CD4-positive, alpha-beta T cell treated with Interleukin-2 at 100 ng/mL for 4 hours (primary cell): ENCODE measurements around the gene LCN2.
"Not testable (repeated sequence)": the region's sequence is repeated elsewhere in the genome, so short reads cannot be mapped to it uniquely, and the experiment has no call there.

Experiments
- DNase-seq: peaks from one replicate; pipeline ENCODE4 v3.0.0-alpha.2; 2020; ENCODE audit warnings: low spot score

The LCN2 gene

DNA sequence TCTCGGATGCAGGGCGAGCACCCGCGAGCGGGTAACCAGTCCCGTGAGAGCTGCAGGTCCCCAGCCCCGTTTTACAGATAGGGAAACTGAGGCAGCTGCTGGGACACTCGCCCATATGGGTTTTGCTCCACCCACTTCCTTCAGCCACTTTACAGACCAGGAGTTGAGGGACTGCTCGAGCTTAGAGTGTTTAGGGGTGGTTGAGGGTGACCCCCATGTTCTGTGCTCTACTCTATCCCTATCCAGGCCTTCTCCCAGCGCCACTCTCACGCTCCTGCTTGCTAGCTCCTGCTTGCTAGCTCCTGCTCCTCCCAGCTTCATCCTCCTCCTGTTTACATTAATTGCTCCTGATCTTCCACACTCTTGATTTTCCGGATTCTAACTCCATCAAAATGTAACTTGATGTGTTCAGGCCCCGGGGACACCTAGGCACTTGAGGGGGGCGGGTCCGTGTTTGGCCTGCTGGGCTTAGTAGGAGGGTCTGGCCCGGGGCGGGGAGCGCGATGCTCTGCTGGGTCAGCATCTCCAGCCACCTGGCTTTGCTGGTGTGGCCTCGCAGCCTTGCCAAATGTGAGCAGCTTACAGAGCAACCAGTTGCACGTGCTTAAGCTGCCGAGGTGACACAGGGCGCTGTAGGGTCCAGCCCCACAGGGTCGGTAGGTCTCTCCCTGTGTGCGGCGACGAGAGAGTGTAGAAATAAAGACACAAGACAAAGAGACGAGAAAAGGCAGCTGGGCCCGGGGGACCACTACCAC, 20.2 kb upstream of the LCN2 start:
- DNase-seq = no peak

- DNase-seq = peak; percentile 61
Observed at GRCh38 chr9:128129976-128130590, 19.2 kb upstream of the LCN2 start.

DNA sequence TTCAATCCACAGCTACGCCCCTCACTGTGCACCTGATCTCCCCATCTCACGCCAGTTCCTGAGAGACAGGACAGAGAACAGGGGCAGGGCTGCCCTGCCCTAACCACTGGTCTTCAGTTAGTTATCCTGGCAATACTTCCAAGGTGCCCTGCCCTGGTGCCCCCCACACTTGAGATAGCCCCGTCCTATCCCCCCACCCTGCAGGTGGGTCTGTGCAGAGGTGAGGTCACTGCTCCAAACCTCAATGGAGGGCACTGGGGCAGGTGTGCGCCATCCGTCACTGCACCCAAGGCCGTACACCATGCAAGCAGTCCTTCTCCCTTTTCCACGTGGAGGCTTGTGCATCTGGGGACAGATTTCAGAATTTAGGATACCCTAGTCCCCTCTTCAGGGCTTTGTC, 18.6 kb upstream of the LCN2 start:
- DNase-seq = not testable (repeated sequence)

DNA sequence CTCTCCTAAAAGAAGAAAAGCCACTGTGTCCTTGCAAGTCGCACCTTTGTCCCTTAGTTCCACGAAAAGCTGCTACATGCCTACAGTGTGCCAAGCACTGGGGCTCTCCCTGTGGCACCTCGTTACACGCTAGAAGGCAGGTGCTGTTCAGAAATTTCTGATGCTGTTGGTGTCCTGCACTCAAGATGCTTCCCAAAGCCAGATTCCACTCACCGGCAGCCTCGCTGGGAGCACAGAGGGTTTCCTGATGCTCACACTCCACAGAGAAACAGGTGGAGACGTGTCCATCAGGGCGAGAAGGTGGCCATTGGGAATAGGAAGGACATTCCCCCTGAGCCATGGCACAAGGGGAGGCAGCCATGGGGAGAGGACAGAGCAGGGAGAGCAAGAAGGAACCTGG, 17.9 kb upstream of the LCN2 start:
- DNase-seq = not testable (repeated sequence)

DNA sequence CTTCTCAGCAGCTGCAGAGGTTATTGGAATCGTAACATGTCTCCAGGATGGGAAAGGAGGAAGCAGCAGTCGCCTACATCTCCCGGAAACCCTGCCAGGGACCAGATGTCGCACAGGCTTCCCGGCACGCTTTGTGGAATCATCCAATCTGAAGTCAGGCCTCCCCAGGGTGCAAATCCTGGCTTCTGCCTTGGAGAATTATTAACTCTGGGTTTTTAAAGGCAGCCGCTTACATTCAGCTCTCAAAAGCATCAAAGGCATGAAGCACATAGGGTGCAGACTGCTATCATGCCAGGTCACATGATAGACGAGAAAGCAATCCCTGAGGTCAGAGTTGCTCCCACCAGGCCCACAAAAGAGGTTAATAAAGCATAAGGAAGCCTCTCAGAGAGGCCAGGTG, 17.1 kb upstream of the LCN2 start:
- not testable (repeated sequence) for DNase-seq

GRCh38 chr9:128135561-128135960, 13.7 kb upstream of the LCN2 start:
- not testable (repeated sequence) for DNase-seq

DNA sequence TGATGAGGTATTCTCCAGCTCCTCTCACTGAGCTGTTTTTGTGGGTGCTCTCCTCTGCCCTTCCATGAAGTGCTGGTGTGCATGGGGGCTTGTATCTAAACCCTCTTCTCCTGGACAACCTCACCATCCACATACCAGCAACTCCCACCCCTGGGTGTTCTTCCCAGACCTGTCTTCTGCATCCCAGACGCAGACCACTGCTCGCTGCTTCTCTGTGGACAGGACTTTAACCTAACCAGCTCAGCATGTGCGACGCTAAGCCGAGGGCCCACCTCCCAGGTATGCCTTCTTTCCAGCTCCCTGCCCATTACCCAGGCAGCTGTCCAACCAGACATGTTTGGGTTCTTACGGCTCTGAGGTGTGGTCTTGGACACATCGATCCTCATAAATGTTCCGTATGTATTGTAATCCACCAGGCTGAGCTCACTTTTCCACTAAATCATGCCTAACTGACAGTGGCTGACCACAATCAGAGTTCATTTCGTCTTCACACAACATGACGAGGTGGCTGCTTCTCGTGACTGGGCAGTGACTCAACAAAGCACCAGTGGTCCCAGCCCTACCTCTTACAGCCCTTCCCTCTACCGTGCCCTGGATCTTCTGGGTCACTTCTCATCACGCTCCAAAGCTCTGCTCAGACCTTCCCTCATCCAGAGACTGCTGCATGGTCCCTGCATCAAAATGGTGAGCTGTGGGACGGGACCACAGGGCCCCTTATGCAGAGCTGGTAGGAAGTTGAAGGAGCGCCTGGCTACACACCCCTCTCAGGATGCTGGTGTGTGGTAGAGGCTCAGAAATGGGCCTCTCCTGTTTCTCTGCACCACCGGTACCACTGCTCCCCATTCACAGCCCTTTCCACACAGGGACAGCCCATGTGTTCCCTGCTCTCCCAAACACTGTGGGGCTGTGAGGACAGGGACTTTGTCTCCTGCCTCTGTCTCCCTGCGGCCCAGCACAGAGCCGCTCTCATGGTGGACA, 12.1 kb upstream of the LCN2 start:
- no peak for DNase-seq

DNA sequence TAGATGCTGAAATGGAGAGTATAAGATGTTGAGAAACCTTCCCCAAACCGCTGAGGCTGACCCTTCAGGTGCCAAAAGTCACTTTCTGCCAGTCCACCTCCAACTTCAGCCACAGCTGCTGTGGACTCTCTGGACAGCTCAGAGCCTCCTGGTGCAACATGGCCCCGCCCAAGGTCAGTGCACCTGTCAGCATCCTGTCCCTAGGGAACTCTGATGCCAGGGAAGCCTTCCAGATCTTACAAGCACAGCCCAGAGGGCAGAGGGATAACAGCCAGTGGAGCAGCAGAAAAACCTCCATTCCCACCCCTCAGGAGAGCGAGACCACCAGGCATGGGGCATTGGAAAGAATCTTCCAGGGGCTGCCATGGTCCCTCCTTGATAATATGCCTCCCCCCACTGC, 11.3 kb upstream of the LCN2 start:
- no peak for DNase-seq

- DNase-seq = no peak
Observed at GRCh38 chr9:128139621-128140020, 9.6 kb upstream of the LCN2 start.

DNA sequence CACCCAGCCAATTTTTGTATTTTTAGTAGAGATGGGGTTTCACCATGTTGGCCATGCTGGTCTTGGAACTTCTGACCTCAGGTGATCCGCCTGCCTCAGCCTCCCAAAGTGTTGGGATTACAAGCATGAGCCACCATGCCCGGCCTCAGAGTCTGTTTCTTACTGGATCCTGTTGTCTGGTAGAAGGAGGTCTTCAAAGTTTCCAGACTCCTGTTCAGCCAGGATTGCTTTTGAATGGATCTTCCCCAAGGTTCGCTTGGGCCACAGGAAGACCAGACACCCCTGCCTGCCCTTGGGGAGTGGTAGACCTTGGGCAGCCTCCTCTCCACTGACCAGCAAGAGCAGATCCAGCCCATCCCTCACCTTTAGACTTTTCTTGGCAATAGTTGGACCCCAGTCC, 7.6 kb upstream of the LCN2 start:
- DNase-seq = no peak

DNA sequence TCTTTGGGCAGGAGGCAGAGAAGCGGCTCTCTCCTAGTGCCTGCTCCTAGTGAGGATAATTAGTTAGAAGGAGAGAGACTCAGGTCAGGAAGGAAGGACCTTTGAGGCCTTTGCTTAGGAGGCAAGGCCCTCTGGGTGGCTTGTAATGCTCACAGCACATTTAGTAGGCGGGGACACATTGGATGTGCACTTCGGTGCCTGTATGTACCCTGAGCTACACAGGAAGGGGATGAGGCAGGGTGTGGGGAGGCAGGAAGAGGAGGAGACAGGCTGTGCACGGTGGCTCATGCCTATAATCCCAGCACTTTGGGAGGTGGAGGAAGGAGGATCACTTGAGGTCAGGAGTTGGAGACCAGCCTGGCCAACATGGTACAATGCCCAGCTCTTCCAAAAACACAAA, 7.2 kb upstream of the LCN2 start:
- no peak for DNase-seq

GRCh38 chr9:128142596-128142995, 6.7 kb upstream of the LCN2 start:
- no peak for DNase-seq

DNA sequence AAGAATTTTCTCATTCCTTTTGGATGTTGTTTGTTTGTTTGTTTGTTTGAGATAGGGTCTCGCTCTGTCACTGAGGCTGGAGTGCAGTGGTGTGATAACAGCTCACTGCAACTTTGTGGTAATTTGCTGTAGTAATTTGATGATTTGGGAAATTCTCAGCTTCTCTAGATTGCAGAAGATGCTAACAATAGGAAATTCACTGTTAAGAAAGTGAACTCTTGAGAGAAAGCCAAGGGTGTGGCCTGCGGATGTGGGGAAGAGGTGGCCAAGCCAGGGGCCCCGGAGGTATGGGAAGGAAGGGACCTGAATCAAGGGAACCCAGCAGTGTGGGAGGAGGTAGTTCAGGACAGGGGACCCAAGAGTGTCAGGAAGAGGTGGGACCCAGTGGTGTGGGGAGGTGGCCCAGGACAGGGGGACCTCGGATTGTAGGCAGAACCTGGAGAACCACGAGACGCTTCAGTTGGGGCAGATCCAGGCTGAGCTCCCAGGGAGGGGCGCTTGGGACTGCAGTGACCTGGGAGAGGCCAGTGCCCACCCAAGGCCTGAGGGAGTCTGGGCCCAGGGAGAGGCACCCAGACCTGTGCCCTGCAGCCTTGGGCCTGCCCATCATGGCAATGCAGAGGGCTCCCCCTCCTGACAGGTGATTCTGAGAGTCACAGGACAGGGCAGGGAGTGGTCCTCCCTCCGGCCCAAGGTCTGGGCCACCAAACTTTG, 5.6 kb upstream of the LCN2 start:
- no peak for DNase-seq

DNA sequence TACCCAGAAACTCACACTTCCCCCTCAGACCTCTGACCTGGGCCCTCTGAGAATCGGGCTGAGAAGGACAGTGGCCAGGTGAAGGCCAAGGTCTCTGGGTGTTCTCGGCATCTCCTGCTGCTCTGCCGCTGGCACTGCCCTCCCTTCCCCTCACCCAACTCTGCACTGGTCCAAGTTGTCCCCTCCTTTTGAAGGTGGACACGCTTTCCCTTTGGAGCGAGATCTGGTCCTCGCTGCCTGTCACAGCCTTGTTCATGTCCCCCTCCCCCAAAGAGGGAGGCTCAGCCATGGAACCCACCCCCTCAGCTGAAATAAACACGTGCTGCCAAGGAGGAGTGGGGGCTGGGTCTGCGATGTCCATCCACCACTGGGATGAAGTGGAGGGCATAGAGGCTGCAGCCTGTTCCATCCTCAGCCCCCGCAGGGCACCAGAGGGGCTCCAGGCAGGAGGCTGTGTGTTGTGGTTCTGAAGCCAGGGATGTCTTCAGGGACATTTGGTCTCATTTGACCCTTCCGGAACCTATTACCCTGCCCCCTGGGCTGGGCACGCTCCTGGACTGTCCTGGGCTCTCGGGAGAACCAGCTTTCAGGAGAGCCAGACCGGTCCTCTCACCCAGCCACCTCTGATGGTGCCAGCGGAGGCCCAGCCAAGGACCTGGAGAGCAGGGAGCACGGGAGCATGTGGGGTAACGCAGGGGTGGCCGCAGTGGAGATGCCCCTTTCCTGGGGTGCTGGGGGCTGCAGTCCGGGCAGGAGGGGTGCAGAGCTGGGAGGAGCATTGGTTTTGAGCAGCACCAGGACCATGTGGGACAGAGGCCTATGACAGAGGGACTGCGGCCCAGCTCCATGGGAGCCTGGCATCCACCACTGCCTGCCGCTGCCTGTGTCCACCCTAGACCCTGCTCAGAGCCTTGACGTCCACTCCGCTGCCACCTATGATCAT, 4.7 kb upstream of the LCN2 start:
- no peak for DNase-seq

DNA sequence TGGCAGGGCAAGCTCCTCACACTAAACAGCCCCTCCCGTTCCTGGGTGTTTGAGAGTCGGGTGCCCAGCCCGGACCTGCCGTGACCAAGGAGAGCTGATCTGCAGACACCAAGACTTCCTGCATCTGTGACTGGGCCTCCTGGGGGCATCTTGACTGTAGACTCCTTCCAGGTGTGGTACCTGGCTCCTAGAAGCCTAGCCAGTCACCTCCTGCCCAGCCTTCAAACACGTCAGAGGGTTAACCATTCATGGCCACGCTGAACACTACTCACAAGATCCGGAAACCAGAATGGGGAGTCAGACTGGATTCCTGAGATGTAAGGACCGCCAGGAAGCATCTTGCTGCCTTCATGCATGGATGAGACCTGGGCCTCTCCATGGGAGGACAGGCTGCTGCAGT, 3.7 kb upstream of the LCN2 start:
- DNase-seq = no peak

DNA sequence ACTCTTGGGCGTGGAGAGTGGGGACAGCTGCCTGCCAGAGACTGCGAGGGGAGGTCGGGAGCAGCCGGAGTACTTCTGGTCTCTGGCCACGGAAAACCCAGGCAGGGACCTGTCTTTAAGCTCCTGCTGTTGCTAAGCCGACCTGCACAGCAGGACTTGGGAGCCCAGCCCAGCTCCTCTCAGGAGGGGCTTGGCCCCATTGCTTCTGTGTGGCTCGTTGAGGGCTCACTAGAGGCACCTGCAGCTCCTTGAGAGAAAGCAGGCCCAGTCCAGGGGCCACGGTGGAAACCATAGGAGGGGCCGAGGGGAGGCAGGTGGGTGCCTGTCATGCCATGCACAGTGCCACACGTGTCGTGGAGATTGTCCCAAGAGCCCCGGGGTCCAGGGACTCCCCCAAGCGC, 3.3 kb upstream of the LCN2 start:
- DNase-seq = no peak

- DNase-seq = no peak
Observed at GRCh38 chr9:128146591-128147120, 2.6 kb upstream of the LCN2 start.

DNA sequence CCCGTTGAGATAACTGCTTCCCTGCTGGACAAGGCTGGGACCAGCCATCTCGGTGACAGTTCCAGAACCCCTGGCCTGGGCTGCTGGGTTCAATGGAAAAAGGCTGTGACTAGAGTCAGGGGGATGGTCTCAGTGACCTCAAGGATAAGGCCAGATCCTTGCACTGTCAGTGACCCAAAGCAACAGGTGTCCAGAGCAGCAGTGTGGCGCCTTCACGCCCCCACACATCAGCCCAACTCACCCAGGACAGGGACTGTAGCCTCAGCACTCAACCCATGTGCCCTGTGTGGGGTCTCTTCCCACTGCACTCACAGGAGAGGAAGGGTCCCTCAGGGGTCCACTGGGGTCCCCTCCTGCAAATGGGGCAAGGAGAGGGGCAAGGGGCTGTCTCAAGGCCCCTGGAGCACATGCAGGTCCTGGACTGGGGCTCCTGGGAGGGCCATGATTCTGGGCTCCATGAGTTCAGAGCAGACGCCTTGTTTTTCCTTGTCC, 698 bp upstream of the LCN2 start:
- DNase-seq = no peak

DNA sequence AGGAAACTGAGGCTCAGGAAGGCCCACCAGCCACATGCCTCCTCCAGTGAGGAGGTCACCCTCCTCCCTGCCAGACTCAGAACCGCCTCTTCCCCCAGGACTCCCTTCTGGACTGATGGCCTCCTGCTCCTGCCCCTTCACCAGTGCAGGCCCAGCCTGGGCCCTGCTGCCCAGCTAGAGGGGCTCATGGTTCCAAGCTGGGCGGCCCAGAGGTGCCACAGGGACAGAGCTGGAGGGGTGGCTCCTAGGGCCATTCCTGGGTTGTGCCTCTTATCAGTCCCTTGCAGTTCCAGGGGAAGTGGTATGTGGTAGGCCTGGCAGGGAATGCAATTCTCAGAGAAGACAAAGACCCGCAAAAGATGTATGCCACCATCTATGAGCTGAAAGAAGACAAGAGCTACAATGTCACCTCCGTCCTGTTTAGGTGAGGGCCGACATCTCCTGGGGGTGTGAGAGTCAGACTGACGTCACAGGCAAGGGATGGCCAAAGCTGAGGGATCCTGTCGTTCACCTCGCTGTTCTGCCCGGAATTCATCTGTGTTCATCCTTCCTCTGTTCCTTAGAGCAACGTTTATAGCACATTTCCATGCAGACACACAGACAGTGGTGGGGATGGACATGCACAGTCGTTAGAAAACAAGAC, 819 bp downstream of the LCN2 start:
- DNase-seq = no peak
